ENCODE measurements around the gene LHCGR.

LHCGR gene

DNA sequence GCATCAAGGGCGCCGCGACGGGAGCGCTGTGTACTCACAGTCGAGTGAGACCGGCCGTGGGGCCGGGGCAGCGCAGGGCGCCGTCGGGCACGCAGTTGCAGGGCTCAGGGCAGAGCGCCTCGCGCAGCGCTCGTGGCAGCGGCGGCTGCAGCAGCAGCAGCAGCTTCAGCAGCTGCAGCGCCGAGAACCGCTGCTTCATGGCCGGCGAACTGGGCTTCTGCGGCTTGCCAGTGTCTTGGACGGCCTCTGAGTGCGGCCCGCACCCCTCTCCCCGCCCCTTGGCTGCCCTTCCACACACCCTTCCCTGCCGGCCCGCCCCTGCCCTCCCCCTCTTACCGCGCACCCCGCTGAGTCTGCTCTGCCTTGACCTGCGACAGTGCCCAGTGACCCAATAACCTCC, at the start of gene LHCGR:
Gene LHCGR, minus strand, starts transcription at position 252 of the 400 bp plus-strand sequence. Its CDS starts 53 bp downstream, at position 199.
- no peak for DNase-seq

- no peak for DNase-seq
These were observed 44.1 kb upstream of the LHCGR start for GRCh38 chr2:48799601-48800000.

DNA sequence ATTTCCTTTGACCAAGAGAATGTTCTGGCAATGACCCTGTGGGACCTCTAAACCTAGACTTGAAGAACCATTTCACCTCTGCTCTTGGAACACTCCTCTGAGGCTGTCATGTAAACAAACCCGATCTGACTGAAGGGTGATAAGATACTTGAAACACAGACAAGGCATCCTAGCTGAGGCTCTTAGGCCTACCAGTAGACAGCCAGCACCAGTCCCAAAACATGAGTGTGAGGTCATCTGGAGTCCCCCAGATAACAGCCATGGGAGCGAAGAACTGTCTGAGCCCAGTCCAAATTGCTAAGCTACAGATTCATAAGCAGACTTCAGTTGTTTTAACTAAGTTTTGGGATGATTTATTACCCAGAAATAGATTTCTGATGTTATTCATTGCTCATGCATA, 39.5 kb upstream of the LHCGR start:
- no peak for DNase-seq

DNA sequence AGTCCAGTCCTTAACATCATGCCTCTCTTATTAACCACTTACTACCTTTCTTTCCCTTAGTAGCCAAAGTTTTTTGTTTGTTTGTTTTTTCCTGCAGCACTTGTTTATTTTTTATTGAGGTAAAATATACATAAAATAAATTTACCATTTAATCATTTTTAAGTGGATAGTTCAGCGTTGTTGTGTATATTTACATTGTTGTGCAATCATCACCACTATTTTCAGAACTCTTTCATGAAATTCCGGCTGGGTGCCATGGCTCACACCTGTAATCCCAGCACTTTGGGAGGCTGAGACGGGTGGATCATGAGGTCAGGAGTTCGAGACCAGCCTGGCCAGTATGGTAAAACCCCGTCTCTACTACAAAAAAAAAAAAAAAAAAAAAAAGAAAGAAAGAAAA, 38.1 kb upstream of the LHCGR start:
- DNase-seq = no peak

DNA sequence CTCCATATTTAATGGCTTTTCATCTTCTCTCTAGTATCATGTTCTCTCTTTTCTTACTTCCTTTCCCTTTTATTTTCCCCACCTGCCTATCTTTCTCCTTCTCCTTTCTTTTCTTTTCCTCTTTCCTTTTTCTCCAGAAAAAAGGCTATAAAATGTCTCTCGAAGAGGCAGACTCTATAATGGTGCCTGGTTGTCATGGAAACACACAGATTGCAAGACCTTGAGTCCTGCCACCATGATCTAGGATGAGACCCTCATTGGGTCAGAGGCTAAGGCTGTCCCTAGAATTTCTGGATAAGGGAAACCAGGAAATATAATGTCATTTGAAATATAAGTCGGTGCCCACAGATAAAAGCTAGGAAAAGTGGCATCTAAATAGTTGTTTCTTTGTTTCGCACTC, 36.5 kb upstream of the LHCGR start:
- no peak for DNase-seq

DNA sequence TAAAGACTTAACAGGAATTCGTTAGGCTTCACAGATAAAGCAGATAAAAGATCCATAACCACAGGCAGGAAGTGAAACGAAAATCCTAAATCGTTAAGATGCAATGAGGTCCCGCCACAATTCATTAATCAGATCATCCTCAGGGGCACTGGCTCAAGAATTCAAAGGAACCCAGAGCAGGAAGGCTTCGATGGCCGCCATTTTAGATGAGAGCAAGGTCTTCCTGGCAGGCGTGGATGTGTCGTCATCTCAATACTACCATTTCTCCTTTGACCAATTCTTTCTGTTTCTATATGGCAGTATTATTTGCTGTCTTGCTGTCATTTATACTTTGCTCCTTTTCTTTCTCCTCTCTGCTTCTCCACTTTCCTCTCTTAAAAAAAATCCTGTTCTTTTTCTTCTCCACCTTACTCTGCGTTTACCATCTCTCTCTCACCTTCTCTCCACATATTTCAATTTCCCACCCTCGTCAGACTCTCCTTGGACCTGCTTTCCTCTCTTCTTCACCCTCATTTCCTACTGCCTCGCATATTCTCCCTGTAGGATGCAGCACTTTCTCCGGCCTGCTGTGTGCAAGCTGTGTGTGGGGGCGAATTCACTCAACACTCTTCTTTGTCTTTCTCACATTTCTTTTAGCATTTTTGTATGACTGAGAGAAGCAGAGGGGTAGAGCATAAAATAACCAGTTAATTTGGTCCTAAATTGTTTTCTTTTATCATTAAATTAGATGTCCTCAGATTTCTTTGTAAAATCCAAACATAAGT, 35.1 kb upstream of the LHCGR start:
- DNase-seq = no peak

- DNase-seq = no peak
These were observed 32.1 kb upstream of the LHCGR start for GRCh38 chr2:48787580-48787979.

GRCh38 chr2:48781366-48781765, 25.8 kb upstream of the LHCGR start:
- DNase-seq = no peak

- no peak for DNase-seq
These were observed 23.6 kb upstream of the LHCGR start for GRCh38 chr2:48779019-48779716.

DNA sequence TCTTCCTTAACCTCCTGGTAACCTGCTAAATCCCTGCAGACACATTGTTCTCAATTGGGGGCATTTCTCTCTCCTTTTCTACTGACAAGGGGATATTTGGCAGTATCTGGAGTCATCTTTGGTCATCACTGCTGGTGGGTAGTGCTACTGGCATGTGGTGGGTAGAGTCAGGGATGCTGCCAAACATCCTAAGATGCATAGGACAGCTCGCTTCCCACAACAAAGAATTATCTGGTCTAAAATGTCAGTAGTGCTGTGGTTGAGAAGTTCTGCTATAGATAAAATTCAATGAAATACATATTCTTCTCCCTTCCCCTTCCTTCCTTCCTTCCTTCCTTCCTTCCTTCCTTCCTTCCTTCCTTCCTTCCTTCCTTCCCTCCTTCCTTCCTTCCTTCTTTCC, 18.7 kb upstream of the LHCGR start:
- no peak for DNase-seq

DNA sequence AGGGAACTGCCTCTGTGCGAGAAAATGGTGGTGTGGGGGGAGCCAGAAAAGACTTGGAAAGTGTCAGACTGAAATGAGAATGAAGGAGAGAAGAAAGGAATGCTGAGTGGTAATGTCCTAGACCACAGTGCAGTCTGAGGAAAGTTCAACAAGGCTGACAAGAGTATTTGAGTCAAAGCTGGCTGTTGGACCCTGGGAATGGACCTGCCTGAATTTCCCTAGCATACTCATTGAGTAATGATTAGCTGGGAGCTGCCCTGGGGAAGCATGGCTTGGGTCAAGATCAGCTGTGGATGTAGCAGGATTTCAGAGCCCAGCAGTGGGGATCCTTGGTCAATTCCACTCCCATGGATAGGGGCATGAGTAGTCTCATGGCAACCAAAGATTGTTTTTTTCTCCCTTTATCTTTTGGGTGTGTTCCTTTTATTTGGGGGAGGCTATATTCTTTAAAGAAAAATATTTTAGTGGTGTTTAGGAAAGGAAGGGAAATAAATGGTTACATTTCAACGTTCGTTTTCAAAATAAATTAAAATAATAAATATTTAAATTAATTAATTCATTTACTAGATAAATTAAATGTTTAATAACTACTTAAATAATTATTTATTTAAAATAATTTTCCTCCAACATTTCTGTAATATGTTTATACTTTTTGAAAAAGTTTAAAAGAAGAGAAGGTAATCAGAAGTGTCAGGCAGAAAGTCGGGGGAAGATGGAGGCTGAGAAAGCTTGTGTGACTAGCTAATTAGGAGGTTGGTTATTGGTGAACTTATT, 15.9 kb upstream of the LHCGR start:
- DNase-seq = no peak

DNA sequence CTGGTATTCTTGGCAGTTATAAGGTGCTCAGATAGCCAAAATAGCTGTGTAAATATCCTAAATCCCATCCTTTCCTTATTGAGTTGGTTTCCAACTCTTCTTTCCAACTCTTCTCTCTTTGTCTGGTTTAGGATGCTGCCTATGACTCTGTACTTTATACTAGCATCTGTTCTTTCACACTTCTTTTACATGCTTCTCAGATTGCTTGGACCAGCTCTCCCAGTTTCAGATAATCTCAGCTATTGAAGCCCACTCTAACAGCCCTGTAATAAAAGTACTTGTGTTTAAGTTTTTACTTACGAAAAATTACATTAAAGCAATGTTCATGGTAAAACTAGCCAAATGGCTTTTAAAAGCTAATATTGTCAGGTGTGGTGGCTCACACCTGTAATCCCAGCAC, 14.7 kb upstream of the LHCGR start:
- DNase-seq = no peak

DNA sequence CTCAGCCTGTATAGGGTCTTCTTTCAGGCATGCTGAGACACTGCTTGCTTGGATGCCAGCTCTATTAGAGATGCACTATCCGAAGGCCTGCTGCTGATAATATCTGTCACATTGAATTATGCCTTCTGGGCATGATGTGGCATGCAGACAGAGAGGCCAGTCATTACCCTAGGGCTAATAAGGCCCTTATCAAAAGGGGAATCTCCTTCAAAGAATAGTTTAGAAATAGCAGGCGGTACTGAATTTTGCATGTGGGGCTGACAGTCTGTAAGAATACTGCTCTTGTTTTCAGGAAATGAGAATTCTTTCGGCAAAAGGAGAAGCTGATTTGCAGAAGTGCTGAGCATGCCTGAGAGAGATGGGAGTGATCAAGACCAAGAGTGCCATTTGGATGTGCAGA, 13.1 kb upstream of the LHCGR start:
- peak; percentile 62 to 68 for DNase-seq

DNA sequence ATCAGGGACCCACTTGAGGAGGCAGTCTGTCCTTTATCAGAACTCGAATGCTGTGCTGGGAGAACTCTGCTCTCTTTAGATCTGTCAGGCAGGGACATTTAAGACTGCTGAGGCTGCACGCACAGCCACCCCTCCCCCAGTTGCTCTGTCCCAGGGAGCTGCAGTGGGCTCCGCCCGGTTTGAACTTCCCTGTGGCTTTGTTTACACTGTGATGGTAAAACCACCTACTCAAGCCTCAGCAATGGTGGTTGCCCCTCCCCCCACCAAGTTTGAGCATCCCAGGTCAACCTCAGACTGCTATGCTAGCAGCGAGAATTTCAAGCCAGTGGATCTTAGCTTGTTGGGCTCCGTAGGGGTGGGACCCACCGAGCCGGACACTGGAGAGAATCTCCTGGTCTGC, 11.8 kb upstream of the LHCGR start:
- DNase-seq = peak; percentile 30 to 66

DNA sequence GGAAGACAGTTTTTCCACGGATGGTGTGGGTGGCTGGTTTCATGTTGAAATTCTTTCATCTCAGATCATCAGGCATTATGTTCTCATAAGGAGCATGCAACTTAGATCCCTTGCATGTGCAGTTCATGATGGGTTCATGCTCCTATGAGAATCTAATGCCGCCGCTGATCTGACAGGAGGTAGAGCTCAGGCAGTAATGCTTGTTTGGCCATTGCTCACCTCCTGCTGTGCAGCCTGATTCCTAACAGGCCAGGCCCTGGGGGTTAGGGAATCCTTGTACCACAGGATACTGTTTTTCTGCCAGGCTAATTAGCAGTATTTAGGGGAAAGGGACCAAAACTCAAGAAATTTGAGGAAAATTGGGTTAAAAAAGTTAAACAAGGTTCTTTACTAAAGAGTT, 5.3 kb upstream of the LHCGR start:
- no peak for DNase-seq

- no peak for DNase-seq
These were observed 4.2 kb upstream of the LHCGR start for GRCh38 chr2:48759682-48760081.

GRCh38 chr2:48756289-48756688, 765 bp upstream of the LHCGR start:
- DNase-seq = no peak

GRCh38 chr2:48754874-48755273, 650 bp downstream of the LHCGR start:
- DNase-seq = no peak

DNA sequence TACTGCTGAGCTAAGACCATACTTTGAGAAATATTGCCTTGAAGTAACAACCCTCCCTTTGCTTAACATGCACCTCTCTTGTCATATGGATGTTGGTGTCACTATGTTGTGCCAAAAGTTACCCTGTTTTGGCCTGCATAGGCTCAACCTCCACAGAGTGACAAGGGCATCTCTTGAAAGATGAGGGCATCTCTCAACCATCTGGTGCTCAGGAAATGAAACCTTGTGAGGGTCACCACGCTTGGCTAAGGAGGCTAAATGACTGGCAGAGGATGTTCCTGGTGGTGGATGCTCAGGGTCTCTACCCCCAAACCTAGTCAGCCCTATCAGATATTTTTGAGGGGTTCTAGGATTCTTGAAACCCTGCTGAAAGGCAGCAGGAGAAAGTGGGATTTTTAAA, 2.3 kb downstream of the LHCGR start:
- DNase-seq = no peak

DNA sequence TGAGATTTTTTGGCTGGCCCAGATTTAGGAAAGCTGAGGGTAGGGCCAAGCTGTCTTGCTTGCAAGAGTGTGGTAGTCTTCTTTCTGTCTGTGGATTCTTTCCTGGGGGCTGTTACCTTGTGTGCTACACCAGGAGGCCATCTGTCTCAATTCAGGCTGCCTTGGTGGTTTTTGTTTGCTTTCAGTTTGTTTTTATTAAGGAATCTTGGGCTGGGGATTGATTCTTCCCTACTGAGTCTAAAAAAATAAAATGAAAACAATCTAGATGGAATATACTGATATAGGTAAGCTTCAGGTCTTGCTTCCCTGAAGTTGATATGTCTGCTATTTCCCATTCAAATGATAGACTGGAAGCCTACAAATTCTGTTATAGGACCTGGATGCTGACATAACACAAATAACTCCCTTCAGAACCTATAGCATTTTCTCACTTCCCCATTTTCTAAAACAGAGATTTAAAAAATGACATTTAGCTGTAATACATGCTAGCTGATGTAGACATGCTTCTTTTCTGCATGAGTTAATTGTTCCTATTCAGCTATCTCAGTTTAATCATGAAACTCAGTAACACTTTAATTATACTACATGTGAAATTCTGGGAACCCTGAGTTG, 5.3 kb downstream of the LHCGR start:
- no peak for DNase-seq

DNA sequence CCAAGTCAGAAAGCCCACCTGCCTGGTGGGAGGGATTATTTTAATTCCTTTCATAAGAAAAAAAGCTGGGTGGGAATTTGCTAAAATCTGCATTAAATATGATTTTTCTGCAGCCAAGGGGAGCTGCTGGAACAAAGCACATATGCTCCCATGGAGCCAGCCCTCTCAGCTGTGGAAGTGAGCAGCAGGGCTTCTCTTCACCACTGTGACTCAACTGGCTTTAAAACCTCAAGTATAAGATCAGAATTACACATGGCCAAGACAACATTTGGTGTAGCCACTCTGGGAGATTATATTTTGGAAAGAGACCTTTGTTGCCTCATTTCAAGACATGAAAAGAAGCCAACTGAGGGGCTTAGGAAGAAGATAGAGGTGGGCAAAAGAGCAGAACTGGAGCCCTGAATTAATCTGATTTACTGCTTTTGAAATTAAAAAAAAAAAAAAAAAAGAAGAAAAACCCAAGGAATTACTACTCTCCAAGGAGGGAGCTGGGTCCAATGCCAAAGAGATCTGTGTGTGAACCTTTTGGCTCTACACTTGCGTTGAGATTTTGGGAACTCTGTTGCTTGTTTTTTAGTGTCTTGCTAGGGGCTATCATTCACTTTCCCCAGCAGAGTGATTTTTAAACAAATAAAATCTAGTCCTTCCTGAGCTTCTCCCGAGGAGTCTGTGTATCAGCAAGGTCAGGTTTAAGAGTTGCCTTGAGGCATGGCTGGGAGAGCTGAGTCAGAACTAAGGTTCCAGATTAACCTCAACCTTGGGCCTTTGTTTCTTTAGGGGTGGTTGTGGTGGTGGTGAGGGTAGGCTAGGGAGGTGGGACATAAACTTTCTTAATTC, 6.0 kb downstream of the LHCGR start:
- DNase-seq = no peak

DNA sequence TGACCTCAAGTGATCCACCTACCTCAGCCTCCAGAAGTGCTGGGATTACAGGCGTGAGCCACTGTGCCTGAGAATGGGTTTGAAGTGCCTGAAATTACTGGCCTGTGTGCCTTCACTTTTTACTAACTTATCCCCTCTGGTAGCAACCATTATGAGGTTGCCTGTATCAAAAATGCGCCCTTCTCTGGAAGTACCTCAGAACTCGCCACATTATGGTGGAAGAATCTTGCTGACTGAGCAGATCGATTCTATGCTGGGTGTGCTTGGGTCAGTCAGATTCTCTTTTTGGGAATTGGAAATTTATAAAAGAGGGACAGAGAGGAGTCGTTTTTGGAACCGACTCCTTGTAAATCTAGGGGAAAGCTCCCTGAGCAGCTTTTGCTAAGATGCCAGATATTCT, 8.2 kb downstream of the LHCGR start:
- DNase-seq = no peak
